HG03575 (cell line): ENCODE measurements around the gene REM1.
"Not testable (repeated sequence)": the region's sequence is repeated elsewhere in the genome, so short reads cannot be mapped to it uniquely, and the experiment has no call there.

Source experiments
- ATAC-seq: cut with Tn5 transposase; IDR thresholded peaks from one replicate; pipeline ENCODE4 v1.9.1; 2021; ENCODE audit not compliant: unreplicated experiment, insufficient number of reproducible peaks, low FRiP score; ENCODE audit errors: extremely low read depth

The REM1 gene, protein sequence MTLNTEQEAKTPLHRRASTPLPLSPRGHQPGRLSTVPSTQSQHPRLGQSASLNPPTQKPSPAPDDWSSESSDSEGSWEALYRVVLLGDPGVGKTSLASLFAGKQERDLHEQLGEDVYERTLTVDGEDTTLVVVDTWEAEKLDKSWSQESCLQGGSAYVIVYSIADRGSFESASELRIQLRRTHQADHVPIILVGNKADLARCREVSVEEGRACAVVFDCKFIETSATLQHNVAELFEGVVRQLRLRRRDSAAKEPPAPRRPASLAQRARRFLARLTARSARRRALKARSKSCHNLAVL

GRCh38 chr20:31474758-31475427, at the start of gene REM1, which contains the start of gene DEFB124:
TSS of gene REM1 (plus strand) at chr20:31475288. CDS start at chr20:31476446, 1,158 bp downstream.
TSS of gene DEFB124 (minus strand) at chr20:31475127. CDS start at chr20:31473013, 2,114 bp downstream.
- ATAC-seq, result no peak

GRCh38 chr20:31425797-31426196, 49.3 kb upstream of the REM1 start:
- ATAC-seq, result no peak

DNA sequence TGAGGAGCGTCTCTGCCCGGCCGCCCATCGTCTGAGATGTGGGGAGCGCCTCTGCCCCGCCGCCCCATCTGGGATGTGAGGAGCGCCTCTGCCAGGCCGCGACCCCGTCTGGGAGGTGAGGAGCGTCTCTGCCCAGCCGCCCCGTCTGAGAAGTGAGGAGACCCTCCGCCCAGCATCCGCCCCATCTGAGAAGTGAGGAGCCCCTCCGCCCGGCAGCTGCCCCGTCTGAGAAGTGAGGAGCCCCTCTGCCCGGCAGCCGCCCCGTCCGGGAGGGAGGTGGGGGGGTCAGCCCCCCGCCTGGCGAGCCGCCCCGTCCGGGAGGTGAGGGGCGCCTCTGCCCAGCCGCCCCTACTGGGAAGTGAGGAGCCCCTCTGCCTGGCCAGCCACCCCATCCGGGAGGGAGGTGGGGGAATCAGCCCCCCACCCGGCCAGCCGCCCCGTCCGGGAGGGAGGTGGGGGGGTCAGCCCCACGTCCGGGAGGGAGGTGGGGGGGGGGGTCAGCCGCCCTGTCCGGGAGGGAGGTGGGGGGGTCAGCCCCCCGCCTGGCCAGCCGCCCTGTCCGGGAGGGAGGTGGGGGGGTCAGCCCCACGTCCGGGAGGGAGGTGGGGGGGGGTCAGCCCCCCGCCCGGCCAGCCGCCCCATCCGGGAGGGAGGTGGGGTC, 48.1 kb upstream of the REM1 start:
- ATAC-seq, result not testable (repeated sequence)

DNA sequence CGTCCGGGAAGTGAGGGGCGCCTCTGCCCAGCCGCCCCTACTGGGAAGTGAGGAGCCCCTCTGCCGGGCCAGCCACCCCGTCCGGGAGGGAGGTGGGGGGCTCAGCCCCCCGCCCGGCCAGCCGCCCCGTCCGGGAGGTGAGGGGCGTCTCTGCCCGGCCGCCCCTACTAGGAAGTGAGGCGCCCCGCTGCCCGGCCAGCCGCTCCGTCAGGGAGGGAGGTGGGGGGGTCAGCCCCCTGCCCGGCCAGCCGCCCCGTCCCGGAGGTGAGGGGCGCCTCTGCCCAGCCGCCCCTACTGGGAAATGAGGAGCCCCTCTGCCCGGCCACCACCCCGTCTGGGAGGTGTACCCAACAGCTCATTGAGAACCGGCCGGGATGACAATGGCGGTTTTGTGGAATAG, 47.5 kb upstream of the REM1 start:
- ATAC-seq, result not testable (repeated sequence)

DNA sequence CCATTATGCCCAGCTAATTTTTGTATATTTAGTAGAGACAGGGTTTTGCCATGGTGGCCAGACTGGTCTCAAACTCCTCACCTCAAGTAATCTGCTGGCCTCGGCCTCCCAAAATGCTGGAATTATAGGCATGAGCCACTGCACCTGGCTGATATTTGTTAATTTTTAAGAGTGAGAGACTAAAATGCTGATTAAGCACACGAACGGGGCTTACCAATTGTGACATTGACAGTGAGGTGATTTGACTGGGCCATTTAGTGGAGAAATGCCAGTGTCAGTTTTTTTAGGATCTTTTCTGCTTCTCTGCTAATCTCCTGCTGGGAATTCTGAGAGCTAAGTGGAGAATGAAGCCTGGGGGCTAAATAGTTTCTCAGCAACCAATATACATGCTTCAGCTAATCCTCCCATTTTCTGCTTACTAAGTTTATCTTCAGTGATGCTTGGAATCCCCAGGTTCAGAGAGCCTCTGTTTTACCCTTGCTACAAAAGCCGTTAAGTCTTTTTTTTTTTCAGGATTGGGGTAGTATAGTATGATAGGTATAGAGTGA, 44.4 kb upstream of the REM1 start:
- no peak for ATAC-seq

DNA sequence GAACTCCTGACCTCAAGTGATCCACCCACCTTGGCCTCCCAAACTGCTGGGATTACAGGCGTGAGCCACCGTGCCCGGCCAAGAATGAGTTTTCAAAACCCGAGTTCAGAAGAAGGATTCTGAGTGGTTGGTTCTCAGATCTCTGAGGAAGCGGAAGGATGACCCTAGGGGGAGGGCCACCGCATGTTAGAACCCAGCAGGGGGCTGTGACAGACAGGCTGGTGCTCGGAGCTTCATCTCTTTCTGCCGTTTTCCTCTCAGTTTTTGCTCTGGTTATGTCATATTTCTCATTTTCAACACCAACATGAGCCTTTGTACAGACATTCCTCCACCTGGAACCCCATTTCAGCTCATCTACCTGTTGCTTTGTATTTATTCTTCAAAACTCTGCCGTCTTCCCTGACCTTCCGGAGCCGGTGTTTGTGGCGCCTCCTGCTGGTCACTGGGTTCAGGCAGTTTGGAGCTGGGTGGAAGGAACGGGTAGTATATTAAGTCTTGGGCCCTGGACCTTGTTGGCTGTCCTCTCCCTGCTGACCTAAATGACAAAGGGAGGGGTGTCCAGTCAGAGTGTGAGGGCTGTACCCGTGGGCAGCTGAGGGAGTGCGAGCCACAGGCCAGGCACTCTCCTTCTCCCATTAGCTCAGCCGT, 35.0 kb upstream of the REM1 start, which contains the start of gene DEFB123:
TSS of gene DEFB123 (plus strand) at position 621 of the 648 bp plus-strand sequence. CDS start 67 bp downstream, outside the sequence.
- no peak for ATAC-seq

GRCh38 chr20:31446084-31446819, 28.8 kb upstream of the REM1 start:
- ATAC-seq, result no peak

- ATAC-seq, result no peak
Measured at GRCh38 chr20:31449511-31450414, 25.3 kb upstream of the REM1 start.

GRCh38 chr20:31452575-31452974, 22.5 kb upstream of the REM1 start:
- ATAC-seq, result no peak

- ATAC-seq, result no peak
Measured at GRCh38 chr20:31454361-31454760, 20.7 kb upstream of the REM1 start.

DNA sequence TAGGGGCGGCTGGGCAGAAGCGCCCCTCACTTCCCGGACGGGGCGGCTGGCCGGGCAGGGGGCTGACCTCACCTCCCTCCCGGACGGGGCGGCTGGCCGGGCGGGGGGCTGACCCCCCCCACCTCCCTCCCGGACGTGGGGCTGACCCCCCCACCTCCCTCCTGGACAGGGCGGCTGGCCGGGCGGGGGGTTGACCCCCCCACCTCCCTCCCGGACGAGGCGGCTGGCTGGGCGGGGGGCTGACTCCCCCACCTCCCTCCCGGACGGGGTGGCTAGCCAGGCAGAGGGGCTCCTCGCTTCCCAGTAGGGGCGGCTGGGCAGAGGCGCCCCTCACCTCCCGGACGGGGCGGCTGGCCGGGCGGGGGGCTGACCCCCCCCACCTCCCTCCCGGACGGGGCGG, 4.1 kb upstream of the REM1 start:
- ATAC-seq, result not testable (repeated sequence)

- ATAC-seq, result no peak
Measured at GRCh38 chr20:31472395-31473330, 2.4 kb upstream of the REM1 start.

DNA sequence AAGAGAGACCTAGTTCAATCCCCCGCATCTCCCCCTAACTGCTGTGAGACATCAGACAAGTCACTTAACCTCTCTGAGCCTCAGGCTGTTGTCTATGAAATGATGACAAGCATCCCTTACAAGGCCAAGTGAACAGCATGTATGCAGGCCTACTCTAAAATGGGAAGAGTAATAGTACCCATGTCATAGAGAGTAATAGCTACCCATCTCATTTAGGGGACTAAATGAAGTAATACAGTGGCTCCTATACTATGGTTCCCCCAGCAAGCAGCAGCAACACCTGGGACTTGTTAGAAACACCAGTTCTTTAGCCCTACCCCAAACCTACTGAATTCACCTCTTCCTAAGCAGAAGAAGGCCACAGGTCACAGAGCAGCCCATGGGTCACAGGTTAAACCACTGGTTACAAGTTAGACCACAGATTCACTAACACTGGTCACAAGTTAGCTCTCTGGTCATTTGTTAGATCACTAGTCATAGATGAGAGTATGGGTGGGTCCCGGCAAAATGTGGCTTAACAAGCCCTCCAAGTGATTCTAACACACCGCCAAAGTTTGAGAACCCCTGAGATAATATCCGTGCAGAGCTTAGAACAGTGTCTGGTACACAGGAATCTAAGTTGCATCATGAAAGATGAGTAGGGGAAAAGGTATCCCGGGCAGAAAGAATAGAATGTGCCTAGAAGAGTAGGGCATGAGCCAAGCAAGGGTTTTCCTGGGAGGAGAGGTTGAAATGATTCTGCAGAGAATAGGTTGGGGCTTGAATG, 1.6 kb upstream of the REM1 start:
- ATAC-seq, result no peak

GRCh38 chr20:31474097-31474436, 1.0 kb upstream of the REM1 start:
- no peak for ATAC-seq

DNA sequence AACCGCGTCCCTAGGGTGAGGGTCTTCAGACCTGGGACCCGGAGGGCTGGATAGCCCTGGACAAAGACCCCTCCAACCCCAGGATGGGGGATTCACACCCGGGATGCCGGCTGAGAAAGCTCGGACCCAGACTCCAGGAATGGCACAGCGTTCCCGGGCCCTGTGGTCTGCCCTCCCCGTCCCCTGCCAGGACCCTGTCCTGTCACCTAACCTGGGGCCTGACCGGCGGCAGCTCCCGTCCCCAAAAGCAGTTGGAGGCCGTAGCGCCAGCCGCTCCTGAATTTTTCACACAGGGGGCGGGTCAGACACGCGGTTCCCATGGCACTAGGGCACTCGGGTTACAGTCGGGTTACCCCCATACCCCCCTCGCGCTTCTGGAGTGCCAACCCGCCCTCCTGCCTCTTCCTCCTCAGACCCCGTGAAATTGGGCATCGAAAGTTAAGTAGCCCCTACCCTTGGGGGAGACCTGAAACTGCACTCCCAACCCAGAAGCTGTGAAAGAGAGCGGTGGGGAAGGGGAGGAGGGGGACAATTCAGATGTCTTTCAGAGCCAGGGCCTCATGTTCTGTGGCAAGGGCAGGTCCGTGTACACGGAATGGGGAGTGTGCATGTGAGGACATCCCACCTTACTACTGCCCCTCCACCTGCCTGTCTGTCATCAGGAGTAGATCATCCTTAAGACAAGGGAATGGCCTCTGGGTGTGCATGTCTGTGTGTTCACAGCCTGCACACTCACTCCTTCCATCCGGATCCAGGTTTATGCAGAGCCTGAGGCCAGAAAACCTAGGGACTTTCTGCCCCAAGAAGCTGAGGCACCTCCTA, 595 bp downstream of the REM1 start:
- ATAC-seq, result no peak
